Cardiac muscle cell (in vitro differentiated cells and primary cell): ENCODE measurements around the gene TMEM170A. TPM values are rescaled to one million over a fixed set of nuclear protein-coding genes. Genes with fewer than 3 reads are reported as not detected.

ENCODE experiments used
- DNase-seq, 2 donors: peaks; one replicate each; pipeline versions ENCODE4 v3.0.0 to v3.0.0-alpha.2; 2010 to 2017; ENCODE audit warnings: low read depth in 1 of 2, low spot score in 1 of 2
- H3K27ac ChIP-seq: fragments of 200-600 bp; sonication (generic); 2 replicates; pipeline ENCODE4 v1.5.1; 2016
- H3K27me3 ChIP-seq: fragments of 200-600 bp; sonication (generic); 2 replicates; pipeline ENCODE4 v1.6.0; 2016; ENCODE audit warnings: control low read depth
- H3K36me3 ChIP-seq: fragments of 200-600 bp; sonication (generic); 2 replicates; pipeline ENCODE4 v1.5.1; 2016; ENCODE audit warnings: control low read depth
- H3K4me1 ChIP-seq: fragments of 200-600 bp; sonication (generic); 2 replicates; pipeline ENCODE4 v1.8.1; 2017; ENCODE audit warnings: low read depth, mild to moderate bottlenecking, mixed run types
- H3K4me3 ChIP-seq: fragments of 200-600 bp; sonication (generic); 2 replicates; pipeline ENCODE4 v1.5.1; 2016; ENCODE audit warnings: mild to moderate bottlenecking
- H3K9me3 ChIP-seq: fragments of 200-600 bp; sonication (generic); 2 replicates; pipeline ENCODE4 v1.5.1; 2017; ENCODE audit warnings: low read depth, mild to moderate bottlenecking, control low read depth
- CTCF ChIP-seq: IDR thresholded peaks from 2 replicates; pipeline ENCODE4 v1.5.1; 2012; ENCODE audit warnings: low read depth, mild to moderate bottlenecking, low read length
- polyA plus RNA-seq: library from polyadenylated mRNA; unstranded; fragments of >200 nt; fragmentation: Nextera tagmentation; extraction: Ambion mirVana; gene quantifications from 2 replicates; pipeline ENCODE4 v1.2.1, GENCODE V29; 2016
- total RNA-seq: library from RNA; depleted of rRNA; stranded (reverse); fragments of >200 nt; gene quantifications from 2 replicates; pipeline ENCODE4 v1.2.3, GENCODE V29; 2016

The TMEM170A gene
- total and polyA plus RNA-seq, 2 experiments from 2014 or later: 22.7 to 29.0 TPM

GRCh38 chr16:75483222-75483621 is 18.7 kb upstream of the TMEM170A start:
- H3K36me3 ChIP-seq: no peaks in the 10 kb centered on the region

DNA sequence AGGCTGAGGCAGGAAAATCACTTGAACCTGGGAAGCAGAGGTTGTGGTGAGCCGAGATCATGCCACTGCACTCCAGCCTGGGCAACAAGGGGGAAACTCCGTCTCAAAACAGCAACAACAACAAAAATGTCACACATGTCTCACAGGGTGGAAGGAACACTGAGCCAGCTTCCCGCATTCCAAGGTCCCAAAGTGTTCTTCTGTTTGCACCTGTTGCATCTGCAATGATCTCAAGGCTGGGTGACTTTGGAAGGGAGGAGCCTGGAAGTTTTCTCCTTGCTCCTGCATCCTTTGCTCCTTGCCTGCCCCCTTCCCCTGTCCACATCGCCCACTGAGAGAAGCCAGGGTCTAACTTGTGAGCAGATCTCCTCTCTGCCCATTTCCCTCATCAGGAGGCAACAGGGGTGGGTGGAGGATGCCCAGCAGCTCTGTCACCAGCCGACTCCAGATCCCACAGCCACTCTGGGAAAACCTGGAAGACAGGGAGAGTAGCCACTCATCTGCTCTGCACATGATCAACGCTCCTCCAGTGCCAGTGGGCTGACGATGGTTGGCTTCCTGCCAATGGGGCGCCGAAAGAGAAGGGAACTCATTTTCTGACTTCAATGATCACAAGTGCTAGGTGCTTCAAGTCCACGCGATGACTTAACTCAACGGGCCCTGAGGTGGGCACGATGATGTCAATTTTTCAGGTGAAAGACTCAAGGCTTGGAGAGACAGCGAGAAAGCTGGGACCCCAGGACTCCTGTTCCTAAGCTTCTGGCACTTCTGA is 18.1 kb upstream of the TMEM170A start:
- TF ChIP-seq CTCF: no peak
- H3K27ac ChIP-seq: no peak overlapping the region
- no peaks in the 10 kb centered on the region for H3K36me3 ChIP-seq

More at GRCh38 chr16:75483222-75483621, 18.7 kb upstream of the TMEM170A start:
- no peak for DNase-seq
- no peak overlapping the region for H3K4me3 ChIP-seq
- no peak overlapping the region for H3K27ac ChIP-seq
- H3K9me3 ChIP-seq: no peaks in the 10 kb centered on the region
- TF ChIP-seq CTCF: no peak
- no peaks in the 10 kb centered on the region for H3K27me3 ChIP-seq
- H3K4me1 ChIP-seq: no peaks in the 10 kb centered on the region

GRCh38 chr16:75481475-75481874 is 17.0 kb upstream of the TMEM170A start:
- no peaks in the 10 kb centered on the region for H3K9me3 ChIP-seq
- no peaks in the 10 kb centered on the region for H3K36me3 ChIP-seq
- TF ChIP-seq CTCF: no peak
- no peak overlapping the region for H3K4me3 ChIP-seq
- no peaks in the 10 kb centered on the region for H3K27me3 ChIP-seq
- DNase-seq: no peak
- H3K4me1 ChIP-seq: no peaks in the 10 kb centered on the region
- no peak overlapping the region for H3K27ac ChIP-seq

More for the DNA sequence above, 18.1 kb upstream of the TMEM170A start:
- DNase-seq: no peak
- no peak overlapping the region for H3K4me3 ChIP-seq
- H3K9me3 ChIP-seq: no peaks in the 10 kb centered on the region
- H3K4me1 ChIP-seq: no peaks in the 10 kb centered on the region
- no peaks in the 10 kb centered on the region for H3K27me3 ChIP-seq

DNA sequence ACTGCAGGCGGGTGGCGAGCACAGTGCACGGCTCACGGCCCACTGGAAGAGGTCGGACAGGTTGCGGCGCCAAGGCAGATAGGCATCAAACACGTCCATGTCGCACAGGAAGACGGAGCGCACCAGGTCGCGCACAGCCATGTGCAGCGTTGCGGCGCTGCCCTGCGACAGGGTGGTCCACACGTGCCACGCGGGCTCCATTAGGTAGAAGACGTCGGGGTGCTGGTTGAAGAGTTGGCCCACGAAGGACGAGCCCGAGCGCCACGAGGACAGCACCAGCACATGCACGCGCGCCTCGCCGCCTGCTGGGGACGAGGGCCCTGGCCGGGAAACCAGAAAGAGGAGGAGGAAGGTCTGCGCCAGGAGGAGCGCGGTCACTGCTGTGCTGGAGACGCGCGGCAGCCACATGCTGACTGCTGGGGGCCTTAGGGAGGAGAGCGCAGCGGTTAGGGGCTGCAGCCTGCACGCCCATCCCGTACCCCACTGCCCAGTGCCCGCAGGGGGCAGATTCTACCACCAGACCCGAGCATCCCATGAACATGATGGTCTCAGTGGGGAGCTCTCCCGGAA is 15.0 kb upstream of the TMEM170A start:
- no peak for TF ChIP-seq CTCF
- no peak for DNase-seq

DNA sequence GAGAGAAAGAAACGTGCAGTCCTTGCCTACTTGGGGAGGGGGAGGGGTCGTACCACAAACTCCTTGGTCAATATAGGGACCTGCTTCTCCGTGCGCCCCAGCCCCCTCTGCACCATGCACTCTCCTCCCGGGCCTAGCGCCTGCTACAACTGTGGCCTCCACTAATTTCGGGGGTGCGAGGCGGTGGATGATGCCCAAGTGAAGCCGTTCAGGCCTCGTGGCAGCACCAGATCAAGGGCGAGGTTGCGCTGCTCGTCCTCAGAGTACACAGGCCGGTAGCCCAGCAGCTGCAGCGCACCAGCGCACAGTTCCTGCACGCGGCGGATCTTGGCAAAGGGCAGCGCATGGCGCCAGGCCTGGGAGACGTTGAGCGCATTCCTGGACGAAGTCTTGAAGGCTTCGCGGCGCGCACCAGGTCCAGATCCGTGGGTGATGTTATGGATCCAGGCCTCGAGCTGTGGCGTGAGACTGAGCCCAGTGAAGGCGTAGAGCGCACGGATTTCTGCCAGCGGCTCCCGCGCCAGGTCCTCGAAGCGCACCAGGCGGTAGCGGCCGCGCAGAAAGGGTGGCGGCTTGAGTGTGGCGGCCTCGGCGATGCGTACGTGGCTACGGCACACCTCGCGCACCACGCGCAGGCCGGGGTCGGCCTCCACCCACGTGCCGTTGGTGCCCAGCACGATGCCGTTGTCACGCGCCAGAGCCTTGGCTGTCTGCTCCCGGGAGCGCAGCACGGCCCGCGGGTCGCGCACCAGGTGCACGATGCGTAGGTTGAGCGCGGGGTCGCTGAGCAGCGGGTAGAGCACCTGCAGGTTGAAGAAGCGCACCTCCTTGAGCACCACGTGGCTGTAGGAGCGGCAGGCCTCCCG is 14.2 kb upstream of the TMEM170A start:
- H3K36me3 ChIP-seq: no peaks in the 10 kb centered on the region
- no peak overlapping the region for H3K27ac ChIP-seq
- no peak overlapping the region for H3K4me3 ChIP-seq
- no peaks in the 10 kb centered on the region for H3K9me3 ChIP-seq
- no peak for DNase-seq
- no peak for TF ChIP-seq CTCF
- no peaks in the 10 kb centered on the region for H3K27me3 ChIP-seq
- no peaks in the 10 kb centered on the region for H3K4me1 ChIP-seq

More for the DNA sequence above, 15.0 kb upstream of the TMEM170A start:
- H3K27ac ChIP-seq: no peak overlapping the region
- H3K4me3 ChIP-seq: no peak overlapping the region
- no peaks in the 10 kb centered on the region for H3K27me3 ChIP-seq
- H3K36me3 ChIP-seq: no peaks in the 10 kb centered on the region
- H3K9me3 ChIP-seq: no peaks in the 10 kb centered on the region
- no peaks in the 10 kb centered on the region for H3K4me1 ChIP-seq
